ENCODE measurements around the gene SH3TC2.

DNA sequence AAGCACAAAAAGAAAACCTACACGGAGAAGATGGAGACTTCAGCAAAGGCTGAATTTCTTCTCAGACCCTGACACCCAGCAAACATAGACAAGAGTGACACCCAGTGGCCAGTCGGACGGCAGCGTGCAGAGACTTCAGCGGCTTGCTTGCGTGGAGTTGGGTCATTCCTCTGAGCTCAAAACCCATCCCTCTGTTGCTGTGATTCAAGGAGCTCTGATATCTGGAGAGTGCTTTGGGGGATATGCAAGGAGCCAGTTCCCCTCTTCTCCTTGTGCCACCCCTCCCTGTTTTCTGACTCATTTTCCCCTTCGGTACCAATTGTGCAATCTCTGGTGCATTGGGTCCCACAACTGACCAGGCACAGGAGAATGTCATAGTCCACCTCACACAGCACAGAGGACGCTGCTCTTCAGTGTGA is 27.5 kb downstream of the SH3TC2 start:
- TF ChIP-seq POLR2A (IDR thresholded peaks at IDR 0.05) (no peak), EP300 (IDR thresholded peaks at IDR 0.05) (no peak), POLR2AphosphoS5 (IDR thresholded peaks at IDR 0.05) (peak in 1 of 3 donors; percentile 27)
- TF ChIP-seq, protein P1, sequence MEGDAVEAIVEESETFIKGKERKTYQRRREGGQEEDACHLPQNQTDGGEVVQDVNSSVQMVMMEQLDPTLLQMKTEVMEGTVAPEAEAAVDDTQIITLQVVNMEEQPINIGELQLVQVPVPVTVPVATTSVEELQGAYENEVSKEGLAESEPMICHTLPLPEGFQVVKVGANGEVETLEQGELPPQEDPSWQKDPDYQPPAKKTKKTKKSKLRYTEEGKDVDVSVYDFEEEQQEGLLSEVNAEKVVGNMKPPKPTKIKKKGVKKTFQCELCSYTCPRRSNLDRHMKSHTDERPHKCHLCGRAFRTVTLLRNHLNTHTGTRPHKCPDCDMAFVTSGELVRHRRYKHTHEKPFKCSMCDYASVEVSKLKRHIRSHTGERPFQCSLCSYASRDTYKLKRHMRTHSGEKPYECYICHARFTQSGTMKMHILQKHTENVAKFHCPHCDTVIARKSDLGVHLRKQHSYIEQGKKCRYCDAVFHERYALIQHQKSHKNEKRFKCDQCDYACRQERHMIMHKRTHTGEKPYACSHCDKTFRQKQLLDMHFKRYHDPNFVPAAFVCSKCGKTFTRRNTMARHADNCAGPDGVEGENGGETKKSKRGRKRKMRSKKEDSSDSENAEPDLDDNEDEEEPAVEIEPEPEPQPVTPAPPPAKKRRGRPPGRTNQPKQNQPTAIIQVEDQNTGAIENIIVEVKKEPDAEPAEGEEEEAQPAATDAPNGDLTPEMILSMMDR (IDR thresholded peaks at IDR 0.05), result peak in 5 of 7 experiments; percentile 64 to 81 (median 81)
